Central memory CD8-positive, alpha-beta T cell (primary cell): Measurements from ENCODE around the gene POGLUT3.

Source experiments
- ATAC-seq: fragments of 150-1000 bp; cut with Tn5 transposase; replicated peaks from 2 replicates; pipeline ENCODE4 v1.10.0; 2022; ENCODE audit warnings: mild to moderate bottlenecking, moderate FRiP score, moderate number of reproducible peaks; ENCODE audit not compliant: poor library complexity, severe bottlenecking; ENCODE audit errors: extremely low read depth
- DNase-seq, 2 donors: peaks; one replicate each; pipeline ENCODE4 v3.0.0; 2021; ENCODE audit warnings: low spot score in 2 of 2
- H3K27ac Mint-ChIP-seq: one replicate; pipeline ENCODE4 v1.8.0; 2022; ENCODE audit warnings: low read depth, mild to moderate bottlenecking, moderate library complexity, mixed read lengths
- H3K27me3 Mint-ChIP-seq: one replicate; pipeline ENCODE4 v1.8.0; 2022; ENCODE audit warnings: mixed read lengths
- H3K36me3 Mint-ChIP-seq: one replicate; pipeline ENCODE4 v1.8.0; 2022; ENCODE audit warnings: mild to moderate bottlenecking, moderate library complexity, mixed read lengths; ENCODE audit not compliant: insufficient read depth
- H3K4me1 Mint-ChIP-seq: one replicate; pipeline ENCODE4 v1.8.0; 2022; ENCODE audit warnings: mixed read lengths
- H3K4me3 Mint-ChIP-seq: one replicate; pipeline ENCODE4 v1.8.0; 2022; ENCODE audit warnings: mild to moderate bottlenecking, moderate library complexity, mixed read lengths
- H3K9me3 Mint-ChIP-seq: one replicate; pipeline ENCODE4 v1.8.0; 2022; ENCODE audit warnings: mixed read lengths

POGLUT3 gene

GRCh38 chr11:108453207-108453835, 44.9 kb downstream of the POGLUT3 start:
- no peak for DNase-seq
- Mint-ChIP-seq H3K9me3 (peaks cover 15% of the 10 kb centered on the region), H3K27me3 (no peaks in the 10 kb centered on the region), H3K27ac (no peak overlapping the region), H3K36me3 (no peaks in the 10 kb centered on the region), H3K4me1 (no peaks in the 10 kb centered on the region), H3K4me3 (no peak overlapping the region)
- ATAC-seq: no peak
